ENCODE results near the gene PHLPP1.
"Not testable (repeated sequence)": the region's sequence is repeated elsewhere in the genome, so short reads cannot be mapped to it uniquely, and the experiment has no call there.

PHLPP1 gene

DNA sequence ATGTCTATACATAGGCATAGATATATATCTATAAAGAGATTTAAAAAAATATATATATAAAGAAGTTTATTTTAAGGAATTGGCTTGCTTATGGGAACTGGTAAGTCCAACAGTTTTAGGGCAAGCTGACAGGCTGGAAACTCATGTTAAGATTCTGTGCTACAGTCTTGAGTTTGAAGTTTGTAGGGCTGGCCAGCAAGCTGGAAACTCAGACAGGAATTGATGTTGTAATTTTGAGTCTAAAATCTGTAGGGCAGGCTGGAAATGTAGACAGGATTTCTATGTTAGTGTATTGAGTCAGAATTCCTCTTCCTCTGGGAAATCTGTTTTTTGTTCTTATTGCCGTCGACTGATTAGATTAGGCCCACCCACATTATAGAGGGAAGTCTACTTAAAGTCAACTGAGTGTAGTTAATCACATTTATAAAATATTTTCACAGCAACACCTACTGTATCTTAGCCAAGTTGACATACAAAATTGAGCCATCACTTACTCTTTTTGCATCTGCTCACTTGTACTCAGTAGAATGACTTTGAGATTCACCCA lies 60.8 kb downstream of the PHLPP1 start:
- DNase-seq = no peak

DNA sequence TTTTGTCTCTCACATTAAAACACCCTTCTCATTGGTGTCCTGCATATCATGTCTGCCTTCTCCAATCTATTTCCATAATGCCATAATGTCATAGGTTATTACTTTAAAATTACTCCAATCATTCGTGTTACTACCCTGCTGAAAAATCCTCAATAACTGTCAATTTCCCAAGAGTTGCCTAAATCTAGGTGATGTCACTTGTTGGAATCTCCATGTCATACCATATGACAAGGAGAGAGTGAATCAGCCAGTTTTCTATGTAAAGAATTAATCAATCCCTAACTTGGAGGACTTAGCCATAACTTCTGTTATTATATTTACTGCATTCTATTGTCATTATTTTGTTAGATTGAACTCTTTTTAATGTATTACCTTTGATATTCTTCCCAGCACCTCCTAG lies 62.5 kb downstream of the PHLPP1 start:
- no peak for DNase-seq

DNA sequence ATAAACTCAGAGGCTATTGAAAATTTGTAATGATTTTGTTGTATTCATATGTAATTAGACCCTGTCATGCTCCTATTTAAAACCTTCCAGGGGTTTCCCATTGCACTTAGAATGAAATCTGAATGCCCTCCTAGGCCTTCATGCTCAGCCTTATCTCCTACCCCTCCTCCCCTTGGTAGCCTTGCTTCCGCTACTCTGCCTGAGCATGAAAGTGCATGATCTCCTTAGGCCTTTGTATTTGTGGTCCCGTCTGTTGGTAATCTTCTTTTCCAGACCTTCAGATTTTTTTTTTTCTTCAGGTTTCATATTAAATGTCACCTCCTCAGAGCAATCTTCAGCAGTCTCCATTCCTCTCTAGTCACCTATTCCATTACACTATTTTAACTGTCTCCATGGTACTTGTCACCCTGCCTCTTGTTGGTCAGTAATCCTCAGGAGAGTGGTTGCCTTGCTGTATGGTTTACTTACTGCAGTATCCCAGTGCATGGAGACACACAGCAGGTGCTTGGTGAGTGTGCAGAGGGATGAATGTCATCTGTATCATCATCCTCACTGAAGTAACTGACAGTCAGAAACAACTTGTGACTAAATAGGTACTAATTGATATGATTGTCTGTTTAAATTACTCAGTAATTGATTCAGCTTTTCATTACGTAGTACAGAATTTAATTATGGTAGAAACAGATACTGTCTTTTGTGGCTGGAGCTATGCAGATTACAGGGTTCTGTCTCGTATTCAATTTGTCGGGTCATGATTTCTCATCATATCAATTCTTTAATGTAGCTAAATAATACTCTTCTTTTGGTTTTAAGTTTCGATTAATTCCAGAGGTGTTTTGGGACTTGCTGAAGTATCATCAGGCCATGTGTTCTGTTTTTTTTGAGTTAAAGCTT lies 63.9 kb downstream of the PHLPP1 start:
- DNase-seq = no peak

DNA sequence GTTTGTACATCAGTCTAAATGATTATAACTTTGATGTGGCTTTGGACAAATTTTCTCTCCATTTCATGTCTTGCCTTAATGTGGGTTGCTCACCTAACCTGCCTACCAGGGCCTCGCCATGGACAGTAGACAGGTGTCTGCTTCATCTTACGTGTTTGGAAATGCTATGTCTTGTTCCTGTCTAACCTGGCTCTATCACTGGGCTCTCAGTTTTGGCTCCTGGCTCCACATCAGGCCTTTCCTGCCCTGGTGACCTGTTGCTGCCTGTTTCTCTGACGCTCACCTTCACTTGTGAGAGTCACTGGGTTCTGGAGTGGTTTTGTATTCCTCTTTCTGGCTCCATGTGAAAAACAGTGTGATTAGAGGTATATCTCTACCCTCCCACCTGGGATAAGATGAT lies 65.9 kb downstream of the PHLPP1 start:
- DNase-seq = no peak

DNA sequence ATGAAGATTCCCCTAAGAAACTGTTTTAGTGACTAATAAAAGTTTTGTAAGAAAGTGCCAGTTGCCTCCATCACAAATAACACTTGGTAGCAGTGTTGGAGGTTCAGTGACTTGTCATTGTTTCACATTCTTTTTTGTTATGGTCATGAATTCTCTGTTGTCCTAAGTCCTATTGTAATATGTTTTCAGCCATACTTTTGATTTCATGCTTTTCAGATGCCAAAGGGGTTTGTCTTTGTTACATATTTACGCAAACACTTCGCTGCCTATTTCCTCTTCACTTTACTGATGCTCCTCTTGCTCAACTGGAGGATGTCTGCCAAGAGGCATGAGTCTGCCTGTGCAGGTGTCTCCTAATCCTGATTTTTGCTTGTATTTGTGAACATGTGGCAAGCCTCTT lies 66.6 kb downstream of the PHLPP1 start:
- DNase-seq = no peak

DNA sequence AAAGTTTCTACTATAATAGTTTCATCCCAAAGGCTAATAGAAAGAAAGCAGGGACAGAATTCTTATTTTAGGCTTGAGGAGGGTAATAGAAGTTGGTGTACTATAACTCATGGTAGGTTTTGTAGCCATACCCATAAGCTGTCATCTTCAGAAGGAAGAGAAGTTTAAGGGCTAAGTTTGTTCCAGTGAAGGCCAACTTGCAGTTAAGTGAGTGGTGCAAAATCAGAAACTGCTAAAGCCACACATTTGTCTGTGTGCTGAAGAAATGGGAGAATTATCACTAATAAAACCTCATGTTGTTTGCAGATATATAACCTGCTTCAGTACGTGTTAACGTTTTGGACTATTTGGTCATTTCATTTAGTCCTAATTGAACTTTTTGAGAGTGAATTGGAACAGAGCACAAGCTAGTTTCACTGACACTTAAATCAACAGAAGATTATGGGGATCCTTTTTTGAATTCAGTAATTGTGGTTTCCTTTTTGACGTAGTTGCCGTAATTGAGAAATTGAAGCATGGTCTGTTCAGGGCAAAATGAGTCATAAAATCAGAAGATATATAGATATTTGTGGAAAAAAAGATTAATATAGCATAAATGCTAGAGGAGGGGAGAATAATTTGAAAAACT lies 69.1 kb downstream of the PHLPP1 start:
- no peak for DNase-seq

DNA sequence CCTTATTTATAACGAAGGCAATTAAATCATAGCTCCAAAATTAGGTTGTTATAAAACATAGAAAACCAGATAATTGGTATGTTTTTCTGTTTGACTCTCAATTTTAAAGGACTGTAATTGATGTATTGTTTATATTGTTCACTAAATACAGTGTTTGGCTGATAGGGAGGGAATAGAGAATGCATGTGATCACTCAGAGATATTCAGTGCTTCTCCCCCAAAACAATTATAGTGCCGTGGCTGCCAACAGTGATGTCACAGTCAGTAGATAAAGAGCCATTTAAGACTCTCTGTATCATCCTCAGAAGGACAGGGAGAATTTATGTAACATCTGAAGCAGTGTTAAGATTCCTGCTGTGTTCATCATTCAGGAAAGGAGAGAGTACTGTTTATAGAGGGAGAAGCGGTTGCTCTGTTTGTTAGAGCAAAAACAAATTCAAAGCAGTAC lies 69.6 kb downstream of the PHLPP1 start:
- no peak for DNase-seq

DNA sequence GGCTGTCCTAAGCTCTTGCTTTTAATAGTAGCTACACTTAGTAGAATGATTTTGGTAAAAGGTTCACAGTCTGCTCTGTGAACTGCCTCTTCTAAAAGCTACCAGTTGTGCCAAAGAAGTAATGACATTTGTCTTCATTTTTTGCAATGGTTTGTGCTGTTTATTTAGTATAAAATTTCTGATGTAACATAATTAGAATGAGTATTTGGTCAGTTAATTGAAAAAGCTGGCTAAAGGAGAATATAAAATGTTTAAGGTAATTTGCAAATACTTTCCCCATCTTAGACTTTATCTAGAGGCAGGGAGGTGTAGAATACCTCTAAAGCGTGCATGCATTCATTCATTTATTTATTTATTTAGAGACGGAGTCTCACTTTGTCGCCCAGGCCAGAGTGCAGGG lies 71.3 kb downstream of the PHLPP1 start:
- no peak for DNase-seq

DNA sequence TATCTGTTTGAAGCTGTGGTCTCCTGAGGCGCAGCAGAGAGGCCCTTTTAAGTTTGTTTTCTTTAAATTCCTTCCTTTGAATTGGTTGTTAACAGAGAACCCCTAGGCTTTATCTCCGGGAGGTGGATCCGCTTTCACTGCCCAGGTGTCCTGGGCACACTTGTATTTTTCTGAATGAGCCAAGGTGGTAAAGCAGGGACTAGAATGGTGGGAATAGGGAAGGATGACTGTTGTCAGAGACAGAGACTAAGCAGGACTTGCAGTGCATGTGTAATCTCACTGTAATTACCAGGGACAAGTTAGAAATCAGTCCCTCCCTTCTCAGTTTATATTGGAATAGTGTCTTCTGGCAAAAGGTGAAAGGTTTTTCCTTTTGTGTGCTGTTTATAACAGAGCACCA lies 72.8 kb downstream of the PHLPP1 start:
- no peak for DNase-seq

DNA sequence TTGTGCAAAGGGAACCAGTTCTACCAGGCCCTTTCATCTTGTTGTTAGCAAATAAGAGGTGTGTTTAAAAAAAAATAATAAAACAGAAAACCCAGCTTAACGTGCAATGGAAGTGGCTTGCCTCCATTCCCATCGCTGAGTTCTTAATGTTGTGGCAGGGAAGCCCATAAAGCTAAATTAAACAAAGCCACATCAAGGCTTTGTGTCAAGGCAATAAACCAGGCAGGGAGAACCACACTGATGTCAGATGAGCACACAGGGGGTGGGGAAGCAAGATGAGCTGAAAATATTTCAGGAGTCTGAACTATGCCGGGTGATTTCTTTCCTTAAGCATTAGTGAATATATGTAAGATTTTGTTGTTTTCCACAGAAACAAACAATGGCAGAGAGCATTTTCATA lies 73.5 kb downstream of the PHLPP1 start:
- no peak for DNase-seq

DNA sequence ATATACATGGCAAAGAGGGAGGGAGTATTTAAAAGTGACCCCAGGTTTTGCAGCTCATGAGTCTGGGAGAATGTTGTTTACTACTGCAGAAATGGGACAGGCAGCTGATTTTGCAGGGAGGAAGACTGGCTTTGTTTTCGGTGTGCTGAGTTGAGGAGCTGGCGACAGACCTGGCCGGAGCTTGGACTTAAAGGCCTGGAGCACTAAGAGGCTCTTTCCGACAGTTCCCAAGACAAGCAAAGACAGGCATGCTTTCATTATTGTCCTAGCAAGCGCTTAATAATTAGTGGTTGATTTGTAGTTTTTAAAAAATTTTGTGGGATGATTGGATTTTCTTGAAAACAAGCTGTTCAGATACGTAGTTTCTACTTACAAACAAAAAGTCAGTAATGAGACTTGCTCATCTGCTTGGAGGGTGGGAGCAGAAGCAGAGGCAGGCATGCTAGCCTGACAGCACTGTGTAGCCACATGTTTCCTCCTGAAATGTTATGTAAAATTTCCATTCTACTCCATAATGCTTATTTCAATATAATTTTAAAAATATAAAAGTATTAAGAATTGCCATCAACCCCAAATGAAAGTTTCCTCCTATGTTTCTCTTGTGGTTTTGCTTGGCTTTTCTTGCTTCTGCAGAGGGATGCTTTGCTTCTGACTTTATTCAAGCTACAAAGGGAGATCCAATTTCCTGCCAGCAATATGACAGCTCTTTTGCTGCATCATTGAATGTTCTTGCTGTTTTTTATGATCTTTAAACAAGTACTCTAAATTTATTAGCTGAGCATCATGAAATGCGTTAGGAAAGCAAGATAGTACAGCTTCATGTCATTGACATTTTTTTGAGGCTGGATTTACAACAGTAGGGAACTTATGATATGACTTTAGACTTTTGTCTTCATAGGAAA lies 75.8 kb downstream of the PHLPP1 start:
- DNase-seq = no peak

DNA sequence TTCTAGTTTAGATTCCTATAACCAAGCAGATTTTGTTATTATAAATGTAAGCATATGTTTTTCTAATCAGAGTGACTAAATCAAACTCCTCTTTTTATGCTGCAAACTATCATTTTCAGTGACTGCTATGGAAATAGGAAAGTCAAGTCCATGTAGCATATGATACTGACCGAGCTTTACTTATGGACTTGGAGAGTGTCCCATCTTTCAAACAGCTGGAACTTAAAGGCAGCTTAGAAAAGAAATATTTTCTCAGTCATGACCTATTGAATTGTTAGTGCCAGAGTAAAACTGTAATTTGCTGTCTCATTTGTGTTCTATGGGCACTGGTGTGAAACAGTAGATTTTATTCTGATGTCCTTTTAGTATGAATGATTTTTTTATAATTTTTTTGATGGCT lies 76.7 kb downstream of the PHLPP1 start:
- DNase-seq = no peak

DNA sequence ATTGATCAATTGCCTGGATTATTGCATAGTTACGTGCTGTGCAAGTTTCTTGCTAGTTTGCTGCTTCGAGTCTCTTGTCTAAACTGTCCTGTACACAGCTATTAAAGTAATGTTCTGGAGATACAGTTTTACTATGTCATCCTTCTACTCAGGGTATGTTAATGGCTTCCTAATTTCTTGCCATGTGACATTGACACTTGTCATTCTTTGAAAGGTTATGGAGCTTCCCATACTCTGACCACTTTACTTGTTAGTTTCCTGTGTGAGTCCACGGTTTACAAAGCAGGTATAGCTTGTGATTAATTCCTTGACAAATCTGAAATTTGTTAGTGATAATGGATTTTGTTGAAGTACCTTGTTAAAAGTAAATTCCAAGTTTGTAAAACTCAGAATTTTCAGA lies 80.5 kb downstream of the PHLPP1 start:
- DNase-seq = no peak

DNA sequence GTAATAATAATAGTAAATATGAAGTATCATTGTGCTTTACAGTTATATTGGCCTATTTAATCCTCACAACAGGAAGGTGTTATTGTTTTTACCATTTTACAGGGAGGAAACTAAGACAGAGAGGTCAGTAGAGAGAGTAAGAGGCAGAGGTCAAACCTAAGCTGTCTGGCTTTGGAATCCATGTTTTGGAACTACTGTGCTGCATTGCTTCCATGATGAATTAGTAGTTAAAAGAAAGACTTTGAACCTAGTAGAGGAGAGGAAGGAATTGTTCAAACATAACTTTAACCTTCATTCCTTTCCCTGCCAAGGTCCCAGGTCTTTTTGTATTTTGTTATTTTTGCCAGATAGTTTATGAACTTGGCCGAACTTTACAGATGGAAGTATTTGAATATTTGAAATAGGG lies 80.9 kb downstream of the PHLPP1 start:
- DNase-seq = no peak

DNA sequence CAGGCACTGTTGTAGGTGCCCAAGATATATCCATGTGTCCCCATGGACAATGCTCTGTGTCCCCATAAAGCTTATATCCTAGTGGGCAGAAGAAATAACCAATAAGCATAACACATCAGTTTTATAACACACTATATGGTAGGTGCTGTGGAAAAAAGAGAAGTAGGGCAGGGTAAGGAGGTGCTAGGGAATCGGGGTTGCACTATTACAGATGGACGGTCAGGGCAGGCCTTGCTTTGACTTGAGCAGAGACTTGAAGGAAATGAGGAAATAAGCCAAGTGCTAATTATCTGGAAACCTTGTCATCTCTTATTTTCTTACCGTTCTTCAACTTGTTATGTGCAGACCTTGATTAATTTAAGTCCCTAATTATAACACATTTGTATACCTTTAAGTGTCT lies 82.0 kb downstream of the PHLPP1 start:
- no peak for DNase-seq

DNA sequence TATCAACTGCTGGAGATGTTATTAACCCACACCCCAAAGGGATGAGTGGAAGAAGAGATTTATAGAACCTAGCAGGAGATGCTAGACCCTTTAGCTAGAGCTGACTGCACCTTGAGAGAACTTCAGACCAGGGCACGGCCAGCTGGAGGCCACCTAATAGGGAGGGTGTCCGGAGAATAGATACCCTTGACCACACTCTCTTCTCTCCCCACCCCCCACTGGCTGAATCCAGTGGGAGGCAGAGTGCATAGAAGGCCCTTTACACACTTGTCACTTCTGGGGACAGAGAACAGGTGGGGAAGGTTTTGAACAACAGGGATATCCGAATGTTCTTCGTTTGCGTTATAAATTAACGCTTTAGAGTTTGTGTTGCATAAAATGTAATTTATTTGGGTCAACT lies 84.6 kb downstream of the PHLPP1 start:
- no peak for DNase-seq

DNA sequence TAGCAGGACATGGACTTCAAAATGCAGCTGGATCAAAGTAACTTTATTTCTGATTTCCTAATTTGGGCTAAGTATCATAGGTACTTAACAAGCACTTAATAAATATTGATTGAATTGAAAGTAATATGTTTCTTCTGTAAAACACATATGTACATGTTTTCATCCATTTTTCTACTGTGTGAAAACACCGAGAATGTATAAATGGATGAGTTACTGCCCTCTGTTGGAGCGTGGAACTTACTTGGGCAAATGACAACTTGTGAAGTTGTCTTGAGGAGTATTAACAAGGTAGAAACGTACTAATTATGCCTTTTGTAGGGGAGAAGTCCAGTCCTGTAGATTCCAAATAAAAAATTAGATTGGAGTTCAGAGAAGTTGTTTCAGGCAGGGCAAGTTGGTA lies 87.2 kb downstream of the PHLPP1 start:
- DNase-seq = no peak

DNA sequence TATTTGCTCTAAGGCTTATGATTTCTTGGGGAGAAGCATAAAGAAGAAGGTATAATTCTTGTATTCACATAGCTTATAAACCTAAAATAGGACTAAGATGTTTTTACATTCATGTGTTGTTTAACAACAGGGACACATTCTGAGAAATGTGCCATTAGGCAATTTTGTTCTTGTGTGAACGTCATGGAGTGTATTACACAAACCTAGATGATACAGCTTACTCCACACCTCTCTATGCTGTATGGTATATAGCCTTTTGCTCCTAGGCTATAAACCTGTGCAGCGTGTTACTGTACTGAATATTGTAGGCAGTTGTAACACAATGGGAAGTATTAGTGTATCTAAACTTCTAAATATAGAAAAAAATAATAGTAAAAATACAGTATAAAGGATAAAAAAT lies 92.1 kb downstream of the PHLPP1 start:
- no peak for DNase-seq

DNA sequence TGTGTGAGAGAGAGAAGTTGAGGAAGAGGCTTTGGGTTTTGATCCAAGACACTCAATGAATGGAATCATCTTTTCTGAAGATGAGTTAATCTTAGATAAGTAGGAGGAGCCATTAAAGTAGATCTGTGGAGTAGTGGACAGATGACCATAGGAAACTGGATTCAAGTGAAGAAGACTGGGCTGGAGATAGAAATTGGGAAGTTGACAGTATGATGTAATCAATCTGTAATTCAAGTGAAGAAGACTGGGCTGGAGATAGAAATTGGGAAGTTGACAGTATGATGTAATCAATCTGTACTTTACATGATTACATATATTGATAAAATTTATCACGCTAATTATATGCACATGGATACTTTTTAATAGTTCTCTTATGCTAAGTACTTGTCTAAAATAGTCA lies 92.8 kb downstream of the PHLPP1 start:
- no peak for DNase-seq

DNA sequence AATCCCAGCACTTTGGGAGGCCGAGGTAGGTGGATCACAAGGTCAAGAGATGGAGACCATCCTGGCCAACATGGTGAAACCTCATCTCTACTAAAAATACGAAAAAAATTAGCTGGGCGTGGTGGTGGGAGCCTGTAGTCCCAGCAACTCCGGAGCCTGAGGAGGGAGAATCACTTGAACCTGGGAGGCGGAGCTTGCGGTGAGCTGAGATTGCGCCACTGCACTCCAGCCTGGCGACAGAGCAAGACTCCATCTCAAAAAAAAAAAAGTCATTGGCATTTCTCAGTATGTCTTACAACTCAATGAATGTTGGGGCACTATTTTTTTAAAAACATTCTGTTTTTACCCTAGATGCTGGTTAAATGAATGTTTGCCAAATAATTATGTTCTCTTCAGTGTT lies 94.1 kb downstream of the PHLPP1 start:
- DNase-seq = not testable (repeated sequence)

DNA sequence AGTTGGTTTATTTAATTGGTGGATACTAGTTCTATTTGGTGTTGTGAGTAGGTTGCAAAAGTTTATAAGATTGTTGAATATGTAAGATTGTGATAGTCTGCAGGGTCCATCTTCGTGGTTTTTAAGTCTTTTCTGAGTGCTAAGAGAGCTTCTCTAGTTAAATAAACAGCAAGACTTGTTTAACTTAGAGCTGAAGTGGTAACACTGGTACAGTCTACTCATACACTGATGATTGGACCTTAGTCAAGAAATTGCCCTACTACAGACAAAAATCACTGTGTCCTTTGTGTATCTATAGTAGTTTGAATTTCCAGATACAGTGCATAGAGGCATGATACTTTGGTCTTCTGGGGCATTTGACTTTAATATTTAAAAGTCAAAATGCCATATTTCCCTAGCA lies 94.6 kb downstream of the PHLPP1 start:
- DNase-seq = no peak

DNA sequence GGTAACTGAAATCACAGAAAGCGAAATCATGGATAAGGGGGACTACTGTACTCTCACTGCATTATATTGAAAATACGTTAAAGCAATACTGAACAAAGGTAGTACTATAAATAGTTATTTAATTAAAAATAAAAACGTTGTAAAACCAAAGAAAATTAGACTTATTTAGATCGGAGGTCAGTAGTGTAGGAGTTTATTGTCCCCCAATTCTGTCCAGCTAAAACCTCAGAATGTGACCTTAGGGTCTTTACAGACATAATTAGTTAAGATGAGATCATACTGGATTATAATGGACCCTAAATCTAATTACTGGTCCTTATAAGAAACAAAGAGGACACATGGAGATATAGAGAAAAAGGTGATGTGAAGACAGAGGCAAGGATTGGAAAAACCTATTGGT lies 95.3 kb downstream of the PHLPP1 start:
- DNase-seq = no peak

DNA sequence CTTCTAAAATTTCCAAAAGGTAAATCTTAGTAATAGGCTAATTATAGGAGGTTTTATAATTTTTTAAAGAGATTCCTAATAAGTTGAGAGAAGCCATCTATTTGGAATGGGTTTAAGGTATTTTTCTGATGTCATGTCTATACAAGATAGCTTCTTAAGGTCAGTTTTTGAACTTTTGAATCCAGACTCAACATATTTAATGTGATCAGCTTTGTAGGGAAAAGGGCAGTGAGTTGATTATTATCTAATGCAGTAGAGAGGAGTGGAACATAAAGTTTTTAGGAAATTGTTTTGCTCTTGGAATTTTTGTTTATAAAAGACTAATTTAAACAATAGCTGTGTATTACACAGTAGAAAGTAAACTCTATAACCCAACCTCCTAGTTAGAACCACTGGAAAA lies 96.3 kb downstream of the PHLPP1 start:
- no peak for DNase-seq

Data from activated CD4-positive, alpha-beta T cell treated with anti-CD3 and anti-CD28 coated beads, Interleukin-2, amount 50 U/mL, for 1 hour (primary cell).